HG03342 (cell line): Measurements from ENCODE around the gene ASIC3.

Source experiments
- ATAC-seq: cut with Tn5 transposase; IDR thresholded peaks from one replicate; pipeline ENCODE4 v1.9.1; 2021; ENCODE audit warnings: mild to moderate bottlenecking, moderate library complexity; ENCODE audit not compliant: unreplicated experiment

The ASIC3 gene

GRCh38 chr7:151085329-151085690 is 37.0 kb downstream of the ASIC3 start:
- no peak for ATAC-seq

GRCh38 chr7:151085691-151086620 is 37.6 kb downstream of the ASIC3 start, which contains the start of gene AGAP3:
Gene AGAP3 (plus strand): TSS chr7:151086475. CDS start chr7:151086742, 267 bp downstream.
- ATAC-seq = peak; percentile 40

- no peak for ATAC-seq
These were observed 38.5 kb downstream of the ASIC3 start for GRCh38 chr7:151086802-151087244.

DNA sequence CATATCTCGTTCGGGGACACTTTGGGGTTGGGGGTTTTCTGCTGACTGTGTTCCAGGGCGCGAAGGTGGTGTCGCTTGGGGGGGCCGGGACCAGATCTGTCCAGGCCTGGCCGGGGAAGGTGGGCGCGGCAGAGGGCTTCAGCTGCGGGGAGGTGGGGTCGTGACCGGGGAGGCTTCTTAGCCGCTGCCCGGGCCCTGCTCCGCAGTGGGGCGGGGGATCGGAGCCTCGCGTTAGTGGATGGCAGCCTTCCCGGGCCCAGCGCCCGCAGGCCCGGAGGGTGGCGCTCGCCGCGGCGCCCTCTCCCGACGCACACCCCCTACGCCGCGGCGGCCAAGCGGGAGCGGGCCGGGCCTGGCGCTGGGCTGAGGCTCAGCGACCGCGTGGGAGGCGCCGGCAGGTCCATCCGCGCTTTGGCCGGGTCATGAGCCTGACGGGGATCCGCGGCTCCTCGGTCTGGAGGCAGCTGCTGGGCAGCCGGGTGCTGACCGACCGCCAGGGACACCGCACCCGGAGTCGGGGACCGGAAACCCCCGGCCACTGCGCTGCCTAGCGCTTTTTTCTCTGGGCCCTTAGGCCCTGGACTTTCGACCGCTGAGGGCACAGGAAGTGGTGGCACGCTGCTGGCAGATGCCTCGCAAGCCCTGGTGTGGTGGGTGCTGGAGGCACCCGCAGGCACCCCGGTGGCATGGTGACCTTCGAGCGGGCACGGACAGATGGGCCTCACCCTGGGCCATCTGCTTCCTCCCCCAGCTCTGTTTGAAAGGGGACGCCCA is 39.1 kb downstream of the ASIC3 start:
- no peak for ATAC-seq

GRCh38 chr7:151088019-151088855 is 39.9 kb downstream of the ASIC3 start:
- ATAC-seq = no peak

- no peak for ATAC-seq
These were observed 40.7 kb downstream of the ASIC3 start for GRCh38 chr7:151088856-151089699.

DNA sequence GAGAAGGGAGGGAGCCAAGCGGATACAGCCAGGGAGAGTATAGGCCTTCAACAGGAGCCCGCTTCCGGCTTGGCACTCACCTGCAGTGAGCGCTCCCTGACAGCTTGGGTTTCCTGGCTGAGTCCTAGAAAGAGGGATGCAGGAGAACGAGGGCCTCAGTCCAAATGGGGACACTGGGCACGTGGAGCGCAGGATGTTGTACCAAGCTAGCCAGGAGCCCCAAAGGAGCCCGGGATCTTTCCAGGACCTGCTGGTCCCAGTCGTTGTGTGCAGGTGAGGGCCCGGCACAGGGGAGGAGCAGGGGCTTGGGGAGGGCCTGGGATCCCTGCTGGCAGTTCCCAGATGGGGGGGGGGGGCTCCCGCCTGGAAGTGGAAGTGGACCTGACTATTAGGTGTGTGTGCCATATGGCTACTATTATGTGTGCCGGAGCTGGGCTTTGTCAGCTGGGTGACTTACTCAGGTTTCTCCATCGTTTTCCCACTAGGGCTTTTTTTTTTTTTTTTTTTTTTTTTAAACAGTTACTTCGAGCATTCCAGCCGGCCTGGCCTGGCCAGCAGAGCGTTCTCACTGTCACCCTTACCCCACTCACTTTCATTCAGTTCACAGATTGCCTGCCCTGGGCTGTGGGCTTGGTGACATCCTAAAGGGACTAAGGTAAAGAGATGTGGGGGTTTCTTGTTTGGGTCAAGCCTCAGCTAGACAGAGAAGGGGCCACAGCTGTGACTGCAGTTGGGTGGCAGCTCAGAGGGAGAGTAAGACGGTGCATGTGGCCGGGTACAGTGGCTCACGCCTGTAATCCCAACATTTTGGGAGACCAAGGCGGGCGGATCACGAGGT is 41.8 kb downstream of the ASIC3 start:
- ATAC-seq = no peak

DNA sequence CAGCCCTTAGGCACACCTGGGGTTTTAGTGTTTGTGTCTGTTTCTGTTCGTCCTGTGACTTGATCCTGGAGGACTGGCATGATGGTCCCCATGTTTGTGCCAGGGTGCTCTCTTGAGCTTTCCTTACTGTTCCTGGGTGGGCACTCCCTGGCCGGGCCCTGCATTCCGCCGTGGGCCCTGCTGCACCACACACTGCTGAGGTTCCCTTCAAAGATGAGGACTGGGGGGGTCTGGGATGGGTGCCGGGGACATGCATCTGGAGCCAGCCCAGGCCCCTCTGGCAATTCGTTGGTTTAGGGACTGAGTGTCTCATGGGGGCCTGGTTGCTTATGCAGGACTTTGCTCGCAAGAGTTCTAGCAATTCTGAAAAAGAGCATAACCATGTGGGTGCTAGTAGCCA is 42.7 kb downstream of the ASIC3 start:
- no peak for ATAC-seq

DNA sequence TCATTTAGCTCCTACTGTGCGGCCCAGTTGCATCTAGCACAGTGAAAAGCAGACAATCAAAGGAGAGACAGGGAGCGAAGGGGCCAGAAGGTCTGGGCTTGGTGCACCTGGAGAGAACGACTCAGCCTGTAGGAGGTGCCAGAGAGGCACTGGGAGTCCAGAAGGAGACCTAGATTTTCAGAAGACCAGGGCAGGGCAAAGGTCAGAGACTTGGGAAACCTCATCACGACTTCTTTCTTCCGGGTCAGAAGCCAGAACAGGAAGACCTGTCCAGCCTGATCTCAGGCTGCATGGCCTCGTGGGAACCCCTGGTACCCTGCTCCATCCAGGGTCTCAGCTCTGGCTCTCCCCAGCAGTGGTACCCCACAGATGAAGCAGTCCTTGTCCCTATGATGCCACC is 43.1 kb downstream of the ASIC3 start:
- peak; percentile 25 for ATAC-seq

GRCh38 chr7:151091988-151092387 is 43.7 kb downstream of the ASIC3 start:
- ATAC-seq = no peak

DNA sequence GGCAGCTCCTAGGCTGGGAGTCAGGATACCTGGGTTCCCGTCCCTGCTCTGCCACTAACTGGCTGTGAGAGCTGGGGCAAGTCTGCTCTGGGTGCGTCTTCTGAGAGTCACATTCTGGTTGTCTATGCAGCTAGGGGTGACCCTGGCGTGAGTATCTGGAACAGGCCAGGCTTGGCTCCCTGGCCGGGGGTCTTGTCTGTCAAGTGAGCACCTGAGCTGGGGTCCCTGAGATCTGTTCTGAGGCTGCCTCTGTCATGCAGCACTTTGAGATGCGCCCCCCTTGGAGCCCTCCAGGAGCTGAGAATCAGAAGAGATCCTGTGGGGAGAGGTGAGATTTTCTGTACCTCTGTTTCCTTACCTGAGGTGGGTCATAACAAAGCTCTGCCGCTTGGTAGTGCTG is 45.4 kb downstream of the ASIC3 start:
- ATAC-seq = no peak

- no peak for ATAC-seq
These were observed 46.3 kb downstream of the ASIC3 start for GRCh38 chr7:151094675-151095074.

GRCh38 chr7:151095123-151095797 is 46.9 kb downstream of the ASIC3 start:
- no peak for ATAC-seq

GRCh38 chr7:151095828-151096475 is 47.6 kb downstream of the ASIC3 start:
- ATAC-seq = no peak

DNA sequence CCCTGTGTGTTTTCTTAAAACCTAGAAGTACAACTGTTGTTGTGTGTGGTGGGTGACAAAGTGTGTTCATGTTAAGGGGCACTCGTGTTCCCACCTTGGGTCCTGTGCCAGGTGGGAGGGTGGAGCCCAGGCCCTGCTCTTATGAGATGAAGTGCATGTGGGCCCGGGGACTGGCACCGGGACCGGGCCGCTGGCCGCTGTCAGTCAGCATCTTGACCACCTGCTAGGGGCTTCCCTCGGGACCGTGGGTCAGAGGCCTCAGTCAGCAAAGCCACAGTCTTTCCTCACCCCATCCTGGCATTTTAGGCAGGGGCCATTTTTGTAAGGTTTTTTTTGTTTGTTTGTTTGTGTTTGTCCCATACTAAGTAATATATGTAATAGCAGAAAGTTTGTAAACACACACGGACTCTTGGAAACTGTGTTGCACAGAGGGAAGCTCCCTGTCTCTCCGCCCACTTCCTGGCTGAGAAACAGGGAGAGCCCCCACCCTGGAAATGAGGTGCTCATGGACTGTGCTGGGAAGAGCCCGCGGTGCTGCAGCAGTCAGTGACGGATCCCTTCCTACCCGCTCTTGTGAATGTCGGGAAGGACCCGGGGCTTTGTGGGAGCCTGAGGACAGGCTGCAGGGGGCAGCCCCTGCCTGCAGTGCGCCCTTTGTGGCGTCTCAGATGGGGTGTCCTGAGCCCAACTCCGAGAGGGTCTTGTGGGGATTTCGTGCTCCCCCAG is 51.3 kb downstream of the ASIC3 start:
- ATAC-seq = no peak

- no peak for ATAC-seq
These were observed 52.6 kb downstream of the ASIC3 start for GRCh38 chr7:151100921-151101320.

GRCh38 chr7:151101621-151102396 is 53.5 kb downstream of the ASIC3 start:
- ATAC-seq = no peak
